Spleen (tissue), 11 donors: ENCODE data around the gene PCDHB1. TPM values are rescaled to one million over a fixed set of nuclear protein-coding genes. Genes with fewer than 3 reads are reported as not detected.

Experiments
- DNase-seq: peaks from one replicate; pipeline ENCODE4 v3.0.0-alpha.2; 2020
- H3K27ac ChIP-seq, 8 donors: fragments of 200-600 bp; sonication (generic) in 7 of 8; 1 replicate in 4 of 8; 2 replicates in 4 of 8; pipeline versions ENCODE4 v1.5.0 to v1.8.0; 2016 to 2021; ENCODE audit warnings: inconsistent platforms in 4 of 8, mild to moderate bottlenecking in 4 of 8, moderate library complexity in 1 of 8
- H3K27me3 ChIP-seq, 7 donors: fragments of 200-600 bp; sonication (generic) in 6 of 7; replicated peaks in 1 of 7; 1 replicate in 4 of 7; 2 replicates in 3 of 7; pipeline versions ENCODE4 v1.5.0 to v1.8.0; 2016 to 2021; ENCODE audit warnings: inconsistent platforms in 3 of 7, mild to moderate bottlenecking in 1 of 7
- H3K36me3 ChIP-seq, 6 donors: fragments of 200-600 bp; sonication (generic) in 5 of 6; 1 replicate in 4 of 6; 2 replicates in 2 of 6; pipeline versions ENCODE4 v1.5.0 to v1.8.0; 2016 to 2021; ENCODE audit warnings: inconsistent platforms in 2 of 6
- H3K4me1 ChIP-seq, 6 donors: fragments of 200-600 bp; sonication (generic) in 5 of 6; 1 replicate in 3 of 6; 2 replicates in 3 of 6; pipeline versions ENCODE4 v1.5.0 to v1.8.0; 2016 to 2021; ENCODE audit warnings: inconsistent platforms in 3 of 6
- H3K4me3 ChIP-seq, 8 donors: fragments of 200-600 bp; sonication (generic) in 7 of 8; 1 replicate in 4 of 8; 2 replicates in 4 of 8; pipeline versions ENCODE4 v1.5.0 to v1.8.0; 2016 to 2021; ENCODE audit warnings: inconsistent platforms in 4 of 8, mild to moderate bottlenecking in 4 of 8, moderate library complexity in 2 of 8
- H3K9me3 ChIP-seq, 8 donors: fragments of 200-600 bp; sonication (generic) in 7 of 8; 1 replicate in 4 of 8; 2 replicates in 4 of 8; pipeline versions ENCODE4 v1.5.0 to v1.8.0; 2016 to 2021; ENCODE audit warnings: inconsistent platforms in 4 of 8
- POLR2A ChIP-seq, 3 donors: fragments of 450-650 bp; IDR thresholded peaks; one replicate each; pipeline ENCODE4 v1.5.1; 2017; ENCODE audit warnings: antibody characterized with exemption in 3 of 3, mild to moderate bottlenecking in 1 of 3
- POLR2AphosphoS5 ChIP-seq, 3 donors: sonication (generic); formaldehyde crosslinking; IDR thresholded peaks; one replicate each; pipeline ENCODE4 v1.5.1; 2017; ENCODE audit warnings: antibody characterized with exemption in 3 of 3
- WGBS, 5 donors: extraction: QIAGEN DNeasy Blood & Tissue Kit in 3 of 5; methylation state at CpG; one replicate each; pipeline versions ENCODE4 v1.1.5 to v1.1.7; 2013 to 2018; 5-methylcytosine and 5-hydroxymethylcytosine counted together
- intact Hi-C: fragments of 100-400 bp; cut with DNase I; formaldehyde crosslinking; loops from one replicate; pipeline ENCODE4 v1.15.0; 2023; ENCODE audit warnings: low total_unique reads
- polyA plus RNA-seq, 3 donors: library from polyadenylated mRNA; stranded (reverse); fragments of 200-250 nt; gene quantifications; one replicate each; pipeline ENCODE4 v1.2.1, GENCODE V29; 2013
- total RNA-seq, 7 donors: library from RNA; depleted of rRNA in 3 of 7; stranded (reverse); fragments of >200 nt in 3 of 7; fragmentation: NEBNext Ultra II Directional in 4 of 7; extraction: Animal tissue kit (Norgen Biotek cat#: 25700) in 4 of 7; gene quantifications; one replicate each; pipeline versions ENCODE4 v1.1.0 to v1.2.1, GENCODE V29; 2016 to 2021
- TF ChIP-seq, protein P1 (sequence below), 11 experiments: fragments of 200-600 bp in 7 of 11; fragments of 450-650 bp in 4 of 11; sonication (generic) in 4 of 11; IDR thresholded peaks in 8 of 11; conservative IDR thresholded peaks in 3 of 11; 1 replicate in 7 of 11; 2 replicates in 4 of 11; pipeline versions ENCODE4 v1.4.0 to v1.8.0; 2016 to 2021; ENCODE audit warnings: antibody characterized with exemption in 11 of 11, inconsistent platforms in 4 of 11, mild to moderate bottlenecking in 1 of 11
- donor health status: healthy with polysubstance abuse.
- donor health status: DM: no; HTN: no; CAD: no; lungs with moderate emphysema.
- donor health status: DM: no; HTN: no; CAD: no.
- donor health status: Bipolar disorder and iron deficiency.
- donor health status: healthy.
- donor health status: DM: no; HTN: no; CAD: no.
- donor health status: DM: yes; HTN: yes; CAD: no.

Gene PCDHB1
- total and polyA plus RNA-seq, 10 donors, result not detected

DNA sequence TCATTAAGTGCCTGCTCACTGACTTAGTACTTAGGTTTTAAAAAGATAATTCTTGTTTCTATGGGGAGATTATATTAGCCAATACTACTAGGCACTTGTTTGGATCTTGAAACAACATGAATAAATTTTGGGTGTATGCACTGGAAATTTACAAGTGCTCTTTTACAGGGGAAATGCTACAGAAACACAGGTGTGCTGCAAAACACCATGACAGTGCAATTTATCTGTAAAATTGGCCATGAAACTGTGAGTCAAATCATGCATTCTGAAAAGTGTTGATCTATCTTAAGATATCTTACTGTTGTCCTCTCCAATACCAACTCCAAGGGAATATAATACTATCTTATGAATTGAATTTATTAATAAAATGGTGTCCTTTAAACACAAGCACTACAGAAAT lies 12.1 kb upstream of the PCDHB1 start:
- DNase-seq, result no peak
- intact Hi-C loops, result no loop called here
- Histone ChIP-seq H3K9me3 (peaks cover 0 to 11% (median 4%) of the 10 kb centered on the region in 8 donors), H3K27ac (no peak overlapping the region), H3K27me3 (peaks cover 0 to 27% (median 0%) of the 10 kb centered on the region in 7 donors), H3K4me1 (peaks cover 0 to 15% (median 4%) of the 10 kb centered on the region in 6 donors), H3K36me3 (no peaks in the 10 kb centered on the region), H3K4me3 (no peak overlapping the region)
- TF ChIP-seq POLR2AphosphoS5 (IDR thresholded peaks at IDR 0.05) (no peak), POLR2A (IDR thresholded peaks at IDR 0.05) (no peak)
- TF ChIP-seq, protein P1, sequence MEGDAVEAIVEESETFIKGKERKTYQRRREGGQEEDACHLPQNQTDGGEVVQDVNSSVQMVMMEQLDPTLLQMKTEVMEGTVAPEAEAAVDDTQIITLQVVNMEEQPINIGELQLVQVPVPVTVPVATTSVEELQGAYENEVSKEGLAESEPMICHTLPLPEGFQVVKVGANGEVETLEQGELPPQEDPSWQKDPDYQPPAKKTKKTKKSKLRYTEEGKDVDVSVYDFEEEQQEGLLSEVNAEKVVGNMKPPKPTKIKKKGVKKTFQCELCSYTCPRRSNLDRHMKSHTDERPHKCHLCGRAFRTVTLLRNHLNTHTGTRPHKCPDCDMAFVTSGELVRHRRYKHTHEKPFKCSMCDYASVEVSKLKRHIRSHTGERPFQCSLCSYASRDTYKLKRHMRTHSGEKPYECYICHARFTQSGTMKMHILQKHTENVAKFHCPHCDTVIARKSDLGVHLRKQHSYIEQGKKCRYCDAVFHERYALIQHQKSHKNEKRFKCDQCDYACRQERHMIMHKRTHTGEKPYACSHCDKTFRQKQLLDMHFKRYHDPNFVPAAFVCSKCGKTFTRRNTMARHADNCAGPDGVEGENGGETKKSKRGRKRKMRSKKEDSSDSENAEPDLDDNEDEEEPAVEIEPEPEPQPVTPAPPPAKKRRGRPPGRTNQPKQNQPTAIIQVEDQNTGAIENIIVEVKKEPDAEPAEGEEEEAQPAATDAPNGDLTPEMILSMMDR (IDR thresholded peaks at IDR 0.05 in 8 of 11, conservative IDR thresholded peaks at IDR 0.05 in 3 of 11), result no peak

DNA sequence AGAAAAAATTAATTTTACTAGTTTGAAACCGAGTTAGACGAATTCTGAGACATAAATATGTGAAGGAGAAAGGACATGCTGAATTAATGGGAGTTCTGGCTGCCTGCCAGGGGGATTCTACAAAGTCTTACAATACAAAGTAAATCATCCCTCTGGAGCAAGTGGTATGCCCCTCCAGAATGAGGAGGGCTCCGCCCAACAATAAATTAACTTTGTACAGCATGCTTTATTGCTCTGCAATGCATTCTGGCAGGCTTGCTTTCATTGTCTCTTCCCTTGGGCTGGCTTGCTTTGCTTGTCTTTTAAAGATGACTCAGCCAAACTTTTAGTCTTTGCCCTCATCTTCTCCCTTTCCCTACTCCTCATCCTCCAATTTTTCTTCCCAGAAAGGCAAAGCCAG lies 11.7 kb upstream of the PCDHB1 start:
- 53 to 63% (median 62%) methylated on average over 3 of the region's 3 CpGs for WGBS, 5 donors
- H3K4me1 ChIP-seq, result peaks cover 0 to 15% (median 4%) of the 10 kb centered on the region in 6 donors
- H3K27me3 ChIP-seq, result peaks cover 0 to 32% (median 0%) of the 10 kb centered on the region in 7 donors
- H3K4me3 ChIP-seq, result no peak overlapping the region
- TF ChIP-seq, protein P1 (IDR thresholded peaks at IDR 0.05 in 8 of 11, conservative IDR thresholded peaks at IDR 0.05 in 3 of 11), result no peak
- TF ChIP-seq POLR2AphosphoS5 (IDR thresholded peaks at IDR 0.05) (no peak), POLR2A (IDR thresholded peaks at IDR 0.05) (no peak)
- H3K36me3 ChIP-seq, result no peaks in the 10 kb centered on the region
- peaks cover 0 to 11% (median 4%) of the 10 kb centered on the region in 8 donors for H3K9me3 ChIP-seq
- intact Hi-C loops, result no loop called here
- DNase-seq, result no peak
- H3K27ac ChIP-seq, result no peak overlapping the region

DNA sequence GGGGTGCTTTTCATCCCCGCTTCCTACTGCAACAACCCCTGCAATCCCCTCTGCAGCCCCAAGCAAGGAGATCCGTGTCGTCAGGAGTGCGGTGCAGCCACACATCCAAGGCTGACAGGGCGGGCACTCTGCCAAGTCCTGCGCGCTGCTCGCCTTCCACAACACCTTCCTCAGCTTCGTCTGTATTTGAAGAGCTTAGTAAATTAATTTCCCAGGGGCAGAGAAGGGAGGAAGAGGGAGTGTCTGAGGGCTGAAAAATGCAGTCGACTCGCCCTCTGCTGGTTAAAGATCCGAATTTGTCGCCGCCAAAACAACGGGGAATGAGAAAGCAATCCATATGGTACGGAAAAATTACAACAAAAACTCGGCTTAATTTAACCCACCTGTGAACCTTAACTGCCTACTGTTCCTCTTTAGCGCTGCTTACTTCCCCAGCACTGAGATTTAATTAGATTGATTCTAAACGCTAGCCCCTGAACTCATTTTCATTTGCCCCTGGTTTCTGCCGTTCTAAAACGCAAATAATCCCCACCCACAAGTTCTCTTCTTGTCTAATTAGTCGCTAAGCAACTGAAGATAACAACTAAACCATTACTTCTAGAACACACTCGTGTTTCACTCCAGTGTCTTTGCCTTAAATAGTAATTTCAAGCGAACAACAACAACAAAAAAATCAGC lies 10.9 kb upstream of the PCDHB1 start:
- no peak for DNase-seq
- Histone ChIP-seq H3K9me3 (peaks cover 0 to 11% (median 4%) of the 10 kb centered on the region in 8 donors), H3K27me3 (peaks cover 0 to 37% (median 0%) of the 10 kb centered on the region in 7 donors), H3K4me1 (peaks cover 0 to 15% (median 4%) of the 10 kb centered on the region in 6 donors), H3K36me3 (no peaks in the 10 kb centered on the region), H3K27ac (peak overlapping the region in 5 of 8 donors; percentile 41 to 76 (median 63)), H3K4me3 (peak overlapping the region in 7 of 8 donors; percentile 2 to 64 (median 29))
- TF ChIP-seq, protein P1 (IDR thresholded peaks at IDR 0.05 in 8 of 11, conservative IDR thresholded peaks at IDR 0.05 in 3 of 11), result peak in 8 of 11 experiments; percentile 13 to 54 (median 48)
- TF ChIP-seq POLR2A (IDR thresholded peaks at IDR 0.05), result no peak
- no peak for TF ChIP-seq POLR2AphosphoS5 (IDR thresholded peaks at IDR 0.05)
- intact Hi-C loops, result no loop called here
- WGBS, 5 donors, result 9 to 11% (median 10%) methylated on average over 24 of the region's 24 CpGs

DNA sequence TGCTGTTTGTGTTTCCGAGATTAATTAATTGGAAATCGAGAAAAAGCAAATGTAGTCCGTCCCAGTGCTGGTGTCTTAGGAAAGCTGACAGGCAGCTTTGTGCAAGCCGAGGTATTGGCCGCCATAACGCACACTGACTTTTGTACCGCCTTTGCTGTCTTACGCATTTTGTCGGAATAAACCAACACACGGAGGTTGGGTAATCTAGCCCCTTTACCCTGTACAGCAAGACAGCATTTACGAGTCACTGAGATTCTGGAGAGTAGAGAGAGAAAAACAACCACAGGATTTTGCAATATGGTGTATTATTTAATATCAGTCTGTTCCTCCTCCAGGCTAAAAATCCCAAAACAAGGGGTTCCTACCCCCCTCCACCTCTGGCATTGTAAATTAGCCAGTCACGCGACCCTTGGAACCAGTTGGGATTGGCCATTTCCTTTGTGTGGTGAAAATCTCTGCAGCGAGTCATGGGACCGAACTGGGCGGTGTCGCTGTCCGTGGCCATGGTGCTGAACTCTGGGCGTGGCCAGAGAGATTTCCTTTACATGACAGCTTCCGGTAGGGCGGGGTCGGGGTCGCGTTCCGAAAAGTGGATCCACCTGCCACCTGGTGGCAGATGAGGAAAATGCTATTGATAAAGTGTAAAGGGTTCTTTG lies 10.3 kb upstream of the PCDHB1 start:
- H3K36me3 ChIP-seq, result no peaks in the 10 kb centered on the region
- peak overlapping the region in 5 of 8 donors; percentile 41 to 76 (median 63) for H3K27ac ChIP-seq
- peaks cover 0 to 43% (median 0%) of the 10 kb centered on the region in 7 donors for H3K27me3 ChIP-seq
- DNase-seq, result peak; percentile 78
- intact Hi-C loops, result no loop called here
- H3K4me3 ChIP-seq, result peak overlapping the region in 7 of 8 donors; percentile 2 to 64 (median 29)
- H3K4me1 ChIP-seq, result peaks cover 0 to 15% (median 4%) of the 10 kb centered on the region in 6 donors
- 7 to 15% (median 9%) methylated on average over 25 of the region's 25 CpGs for WGBS, 5 donors
- H3K9me3 ChIP-seq, result peaks cover 0 to 11% (median 4%) of the 10 kb centered on the region in 8 donors
- TF ChIP-seq, protein P1 (IDR thresholded peaks at IDR 0.05 in 8 of 11, conservative IDR thresholded peaks at IDR 0.05 in 3 of 11), result peak in 10 of 11 experiments; percentile 23 to 77 (median 62)
- TF ChIP-seq POLR2A (IDR thresholded peaks at IDR 0.05) (no peak), POLR2AphosphoS5 (IDR thresholded peaks at IDR 0.05) (peak; percentile 13 to 59 (median 20))
